IMR-90 (cell line): ENCODE results near the gene RAB36. TPM values are rescaled to one million over a fixed set of nuclear protein-coding genes. Genes with fewer than 3 reads are reported as not detected.

ENCODE experiments used
- ATAC-seq: fragments of 200-7000 bp; cut with Tn5 transposase; 2 replicates; pipeline ENCODE4 v1.9.1; 2020; ENCODE audit warnings: low read depth, mild to moderate bottlenecking, moderate library complexity
- BruUV-seq: library from RNA; stranded (reverse); fragments of 400-500 nt; replicated peaks from 2 replicates; lab custom pipeline; 2021; lab: Mats Ljungman, UMichigan
- CTCF ChIA-PET: fragments of 300-600 bp; formaldehyde crosslinking; extraction: SDS; loops from one replicate; lab custom pipeline; 2021; ENCODE audit warnings: antibody characterized with exemption; lab: Yijun Ruan, JAX
- POLR2A ChIA-PET: fragments of 300-600 bp; sonication (Branson Sonifier 250); formaldehyde crosslinking; loops from one replicate; lab custom pipeline; 2022; ENCODE audit warnings: antibody characterized with exemption; ENCODE audit not compliant: unreplicated experiment; lab: Charles Lee
- DNase-seq: peaks from one replicate; pipeline ENCODE4 v3.0.0; 2013
- H2AFZ ChIP-seq: replicated peaks from 2 replicates; pipeline ENCODE3; 2013; ENCODE audit warnings: low read length, mild to moderate bottlenecking; ENCODE audit not compliant: poor library complexity
- H2AK5ac ChIP-seq: 2 replicates; pipeline ENCODE4 v1.6.1; 2013; ENCODE audit warnings: low read depth, low read length, inconsistent platforms
- H2AK9ac ChIP-seq: replicated peaks from 2 replicates; pipeline ENCODE3; 2013; ENCODE audit warnings: mild to moderate bottlenecking, low read depth, low read length, moderate library complexity; ENCODE audit not compliant: poor library complexity
- H2BK120ac ChIP-seq: 2 replicates; pipeline ENCODE4 v1.6.1; 2013; ENCODE audit warnings: low read depth, low read length, inconsistent platforms
- H2BK15ac ChIP-seq: 3 replicates; pipeline ENCODE4 v1.6.1; 2013; ENCODE audit warnings: low read depth, low read length, inconsistent platforms
- H2BK20ac ChIP-seq: 2 replicates; pipeline ENCODE4 v1.6.1; 2013; ENCODE audit warnings: low read depth, mild to moderate bottlenecking, inconsistent platforms, low read length, moderate library complexity
- H2BK5ac ChIP-seq: 2 replicates; pipeline ENCODE4 v1.6.1; 2013; ENCODE audit warnings: mild to moderate bottlenecking, low read depth, low read length, inconsistent platforms; ENCODE audit not compliant: poor library complexity, severe bottlenecking
- H3K14ac ChIP-seq: replicated peaks from 2 replicates; pipeline ENCODE4 v1.6.1; 2013; ENCODE audit warnings: low read depth, low read length, inconsistent platforms
- H3K18ac ChIP-seq: 2 replicates; pipeline ENCODE4 v1.6.1; 2013; ENCODE audit warnings: low read depth, low read length, control low read depth
- H3K23ac ChIP-seq: 2 replicates; pipeline ENCODE4 v1.6.1; 2013; ENCODE audit warnings: low read depth, low read length, inconsistent platforms
- H3K27ac ChIP-seq: 2 replicates; pipeline ENCODE4 v1.5.1; 2013; ENCODE audit warnings: mild to moderate bottlenecking, control low read depth, low read length; ENCODE audit not compliant: insufficient read depth
- H3K27me3 ChIP-seq: 2 replicates; pipeline ENCODE4 v1.6.1; 2013; ENCODE audit warnings: low read length; ENCODE audit not compliant: control insufficient read depth, insufficient read depth
- H3K36me3 ChIP-seq: 2 replicates; pipeline ENCODE4 v1.6.1; 2013; ENCODE audit warnings: low read length, mixed read lengths; ENCODE audit not compliant: control insufficient read depth, insufficient read depth
- H3K4ac ChIP-seq: 2 replicates; pipeline ENCODE4 v1.6.1; 2013; ENCODE audit warnings: low read depth, low read length, inconsistent platforms
- H3K4me1 ChIP-seq: 2 replicates; pipeline ENCODE4 v1.6.1; 2013; ENCODE audit warnings: low read length, mixed read lengths; ENCODE audit not compliant: control insufficient read depth, insufficient read depth
- H3K4me2 ChIP-seq: 2 replicates; pipeline ENCODE4 v1.6.1; 2013; ENCODE audit warnings: low read depth, mild to moderate bottlenecking, control low read depth, low read length, moderate library complexity
- H3K4me3 ChIP-seq: 2 replicates; pipeline ENCODE4 v1.5.1; 2013; ENCODE audit warnings: low read depth, mild to moderate bottlenecking, control low read depth, low read length, moderate library complexity; ENCODE audit not compliant: insufficient read depth
- H3K56ac ChIP-seq: 2 replicates; pipeline ENCODE4 v1.6.1; 2013; ENCODE audit warnings: low read length, inconsistent platforms; ENCODE audit not compliant: insufficient read depth; ENCODE audit errors: extremely low read depth
- H3K79me1 ChIP-seq, 2 experiments: 2 replicates each; pipeline ENCODE4 v1.6.1; 2013; ENCODE audit warnings: low read length in 2 of 2, inconsistent platforms in 1 of 2, low read depth in 1 of 2
- H3K9ac ChIP-seq: 2 replicates; pipeline ENCODE4 v1.6.1; 2013; ENCODE audit warnings: low read depth, low read length, control low read depth
- H3K9me1 ChIP-seq: 2 replicates; pipeline ENCODE4 v1.6.1; 2013; ENCODE audit warnings: low read length, inconsistent platforms; ENCODE audit not compliant: insufficient read depth
- H3K9me3 ChIP-seq: 2 replicates; pipeline ENCODE4 v1.6.1; 2013; ENCODE audit warnings: low read length; ENCODE audit not compliant: control insufficient read depth, insufficient read depth
- H4K20me1 ChIP-seq: 2 replicates; pipeline ENCODE4 v1.6.1; 2013; ENCODE audit warnings: low read length, inconsistent platforms; ENCODE audit not compliant: insufficient read depth
- H4K5ac ChIP-seq: 2 replicates; pipeline ENCODE4 v1.6.1; 2013; ENCODE audit warnings: mild to moderate bottlenecking, low read depth, low read length, control low read depth
- H4K8ac ChIP-seq, 2 experiments: 2 replicates each; pipeline ENCODE4 v1.6.1; 2013; ENCODE audit warnings: low read depth in 2 of 2, low read length in 2 of 2, control low read depth in 1 of 2, inconsistent platforms in 1 of 2
- H4K91ac ChIP-seq: 2 replicates; pipeline ENCODE4 v1.6.1; 2013; ENCODE audit warnings: low read depth, low read length, inconsistent platforms; ENCODE audit not compliant: insufficient read depth
- NFE2L2 ChIP-seq: fragments of 150-350 bp; IDR thresholded peaks from 2 replicates; pipeline ENCODE4 v1.6.1; 2016; ENCODE audit warnings: low read depth, mild to moderate bottlenecking, low read length
- POLR2A ChIP-seq: IDR thresholded peaks from 2 replicates; pipeline ENCODE4 v1.6.1; 2012; ENCODE audit warnings: mild to moderate bottlenecking, low read depth, low read length
- WGBS, 2 experiments: methylation state at CpG; one replicate each; pipeline versions ENCODE4 v1.1.5 to v1.1.7; 2013; ENCODE audit warnings: missing lambda C conversion rate in 2 of 2; ENCODE audit not compliant: insufficient read length in 1 of 2; ENCODE audit errors: extremely low coverage in 2 of 2; 5-methylcytosine and 5-hydroxymethylcytosine counted together
- dilution Hi-C: fragments of 300-500 bp; cut with HindIII; formaldehyde crosslinking; loops from one replicate; pipeline ENCODE4 v1.14.3; 2018; ENCODE audit warnings: low sequenced_read_pairs; ENCODE audit not compliant: unreplicated experiment
- in situ Hi-C: fragments of 300-500 bp; cut with MboI; formaldehyde crosslinking; loops from 3 replicates; pipeline ENCODE4 v1.14.3; 2019; ENCODE audit warnings: low sequenced_read_pairs, inconsistent platforms, mixed read lengths
- intact Hi-C: fragments of 100-400 bp; cut with micrococcal nuclease; formaldehyde crosslinking; loops from 2 replicates; pipeline ENCODE4 v1.10.0; 2022
- polyA plus RNA-seq, 3 experiments: library from polyadenylated mRNA; depleted of rRNA; stranded (reverse); fragments of >200 nt; gene quantifications; 2 replicates each; pipeline ENCODE4 v1.2.3, GENCODE V29; 2012; ENCODE audit warnings: low replicate concordance in 1 of 3
- total RNA-seq: library from RNA; depleted of rRNA; stranded (reverse); fragments of >200 nt; gene quantifications from 2 replicates; pipeline ENCODE4 v1.2.3, GENCODE V29; 2012

The RAB36 gene
- total and polyA plus RNA-seq, 2 of the 4 experiments (the other 2 are of a cell fraction) = 3.6 to 4.0 TPM

GRCh38 chr22:23105304-23105703, 40.0 kb upstream of the RAB36 start:
- no peak overlapping the region for H3K4ac ChIP-seq
- CTCF ChIA-PET = no interaction called here

More at GRCh38 chr22:23105304-23105703, 40.0 kb upstream of the RAB36 start:
- H4K91ac ChIP-seq = no peak overlapping the region
- no peak overlapping the region for H2BK20ac ChIP-seq
- no TSS peak for BruUV-seq
- H2BK15ac ChIP-seq = no peak overlapping the region
- H2AK9ac ChIP-seq = no peak overlapping the region
- ATAC-seq = no peak
- no peak overlapping the region for H3K4me3 ChIP-seq
- H2AK5ac ChIP-seq = no peak overlapping the region
- H2BK120ac ChIP-seq = no peak overlapping the region
- H3K18ac ChIP-seq = no peak overlapping the region
- dilution Hi-C loops (no loop called here), intact Hi-C loops (no loop called here), in situ Hi-C loops (no loop called here)
- no peak overlapping the region for H3K4me2 ChIP-seq
- H3K4me1 ChIP-seq = no peaks in the 10 kb centered on the region
- POLR2A ChIA-PET = no interaction called here
- no peaks in the 10 kb centered on the region for H3K79me1 ChIP-seq
- no peak for DNase-seq
- TF ChIP-seq POLR2A (no peak), NFE2L2 (no peak)
- no peaks in the 10 kb centered on the region for H3K9me1 ChIP-seq
- H3K9ac ChIP-seq = no peak overlapping the region
- no peaks in the 10 kb centered on the region; the same call in 1 of the 2 replicates for H3K27me3 ChIP-seq
- H3K56ac ChIP-seq = no peak overlapping the region
- no peak overlapping the region for H2AFZ ChIP-seq
- no peak overlapping the region for H4K8ac ChIP-seq
- no peak overlapping the region for H3K14ac ChIP-seq
- no peaks in the 10 kb centered on the region for H3K9me3 ChIP-seq
- H2BK5ac ChIP-seq = no peak overlapping the region
- H4K20me1 ChIP-seq = no peaks in the 10 kb centered on the region
- no peak overlapping the region for H4K5ac ChIP-seq
- H3K36me3 ChIP-seq = no peaks in the 10 kb centered on the region
- WGBS, 2 experiments = 65% methylated on average over 2 of the region's 5 CpGs; no CpG with 5 or more reads in 1 of the 2 experiments
- H3K27ac ChIP-seq = no peak overlapping the region
- H3K23ac ChIP-seq = no peak overlapping the region
